ENCODE data around the gene IER3. TPM values are rescaled to one million over a fixed set of nuclear protein-coding genes. Genes with fewer than 3 reads are reported as not detected.

Gene IER3
- total RNA-seq, 2 experiments from 2014 or later: 375 to 386 TPM

- no peaks in the 10 kb centered on the region for H3K9me3 Mint-ChIP-seq
- peak overlapping the region; percentile 75 for H3K27ac Mint-ChIP-seq
- peaks cover 31% of the 10 kb centered on the region for H3K4me1 Mint-ChIP-seq (ENCODE audit: low read depth)
- POLR2A ChIA-PET: interaction anchor here (0.9 to 22.1 kb wide), 10 partner anchors 9 to 97 kb away, joined by 3 to 500 read pairs (median 4); partner anchors contain the start of gene DHX16
- no peak for DNase-seq
- no peak for ATAC-seq
- intact Hi-C loops (cut with micrococcal nuclease): no loop called here
- TF ChIP-seq CTCF (IDR thresholded peaks at IDR 0.05): no peak
- no peak overlapping the region for H3K4me3 Mint-ChIP-seq
- H3K36me3 Mint-ChIP-seq (ENCODE audit: low read depth): peaks cover 74% of the 10 kb centered on the region
- CTCF ChIA-PET: interaction anchor here (1.8 to 3.7 kb wide), 2 partner anchors 33 to 40 kb away, joined by 5 to 14 read pairs; partner anchors contain the start of gene DHX16
- no peaks in the 10 kb centered on the region for H3K27me3 Mint-ChIP-seq
These were observed 31.9 kb downstream of the IER3 start for GRCh38 chr6:30712441-30712945.

- Mint-ChIP-seq H3K9me3 (no peaks in the 10 kb centered on the region), H3K27me3 (no peaks in the 10 kb centered on the region), H3K4me1 (ENCODE audit: low read depth) (peaks cover 31% of the 10 kb centered on the region), H3K27ac (peak overlapping the region; percentile 75), H3K36me3 (ENCODE audit: low read depth) (peaks cover 76% of the 10 kb centered on the region), H3K4me3 (no peak overlapping the region)
- ATAC-seq (peak; percentile 61), DNase-seq (no peak)
- TF ChIP-seq CTCF (IDR thresholded peaks at IDR 0.05): no peak
- ChIA-PET CTCF (interaction anchor here (1.8 to 3.7 kb wide), 2 partner anchors 33 to 40 kb away, joined by 5 to 14 read pairs; partner anchors contain the start of gene DHX16), POLR2A (interaction anchor here (0.9 to 22.1 kb wide), 9 partner anchors 10 to 97 kb away, joined by 3 to 500 read pairs (median 4); partner anchors contain the start of gene DHX16)
- intact Hi-C loops (cut with micrococcal nuclease): no loop called here
These were observed 32.5 kb downstream of the IER3 start for GRCh38 chr6:30711758-30712380.

- intact Hi-C loops (cut with micrococcal nuclease): no loop called here
- Mint-ChIP-seq H3K36me3 (ENCODE audit: low read depth) (peaks cover 72% of the 10 kb centered on the region), H3K4me3 (no peak overlapping the region), H3K27ac (no peak overlapping the region), H3K9me3 (no peaks in the 10 kb centered on the region), H3K4me1 (ENCODE audit: low read depth) (peaks cover 15% of the 10 kb centered on the region), H3K27me3 (no peaks in the 10 kb centered on the region)
- no peak for DNase-seq
- ATAC-seq: no peak
- no peak for TF ChIP-seq CTCF (IDR thresholded peaks at IDR 0.05)
- ChIA-PET POLR2A (no interaction called here), CTCF (interaction anchor here (0.8 to 3.7 kb wide), 3 partner anchors 14 to 169 kb away, joined by 3 to 14 read pairs (median 3); no protein-coding TSS in a partner anchor)
These were observed 35.1 kb downstream of the IER3 start for GRCh38 chr6:30709101-30709868.

GRCh38 chr6:30707281-30707850 lies 37.0 kb downstream of the IER3 start:
- intact Hi-C loops (cut with micrococcal nuclease): no loop called here
- peaks cover 9% of the 10 kb centered on the region for H3K4me1 Mint-ChIP-seq (ENCODE audit: low read depth)
- no peak overlapping the region for H3K27ac Mint-ChIP-seq
- no peak overlapping the region for H3K4me3 Mint-ChIP-seq
- no peak for TF ChIP-seq CTCF (IDR thresholded peaks at IDR 0.05)
- no peaks in the 10 kb centered on the region for H3K27me3 Mint-ChIP-seq
- POLR2A ChIA-PET: interaction anchor here (1.7 kb wide), 1 partner anchor 23 kb away, joined by 3 read pairs; no protein-coding TSS in a partner anchor
- ATAC-seq: no peak
- H3K36me3 Mint-ChIP-seq (ENCODE audit: low read depth): peaks cover 71% of the 10 kb centered on the region
- no peak for DNase-seq
- CTCF ChIA-PET: interaction anchor here (1.4 kb wide), 1 partner anchor 28 kb away, joined by 3 read pairs; no protein-coding TSS in a partner anchor
- H3K9me3 Mint-ChIP-seq: no peaks in the 10 kb centered on the region
